CD4-positive, alpha-beta T cell treated with Interleukin-4 for 1 hour (primary cell): ENCODE data around the gene POTED.
"Not testable (repeated sequence)": the region's sequence is repeated elsewhere in the genome, so short reads cannot be mapped to it uniquely, and the experiment has no call there.

Experiments used
- DNase-seq, 2 donors: peaks; one replicate each; pipeline ENCODE4 v3.0.0-alpha.2; 2020 to 2022

Gene POTED

GRCh38 chr21:13609477-13609876 is at the start of gene POTED:
TSS of gene POTED (plus strand) at chr21:13609777. CDS start at chr21:13610229, 452 bp downstream.
- not testable (repeated sequence) for DNase-seq

DNA sequence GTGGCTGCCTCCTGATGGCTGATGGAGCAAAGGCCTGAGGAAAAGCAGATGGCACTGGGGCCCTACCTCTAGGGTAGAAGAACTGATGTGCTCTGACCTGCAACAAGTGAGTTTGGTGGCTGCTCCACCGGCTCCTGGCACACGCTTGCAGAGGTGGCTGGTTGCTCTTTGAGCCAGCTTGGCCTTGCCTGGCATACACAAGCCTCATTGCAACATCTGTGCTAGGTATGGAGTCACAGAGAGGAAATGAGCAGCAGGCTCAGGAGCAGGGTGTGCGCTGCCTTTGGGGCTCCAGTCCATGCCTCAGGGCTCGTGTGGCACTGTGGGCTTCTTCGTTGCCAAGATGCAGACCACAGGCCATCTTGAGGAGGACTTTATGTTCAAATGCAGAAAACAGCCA is 40.5 kb downstream of the POTED start:
- DNase-seq = not testable (repeated sequence)

- DNase-seq = not testable (repeated sequence)
Measured at GRCh38 chr21:13651746-13652145, 42.2 kb downstream of the POTED start.
